Measurements from ENCODE around the gene HINFP.

DNA sequence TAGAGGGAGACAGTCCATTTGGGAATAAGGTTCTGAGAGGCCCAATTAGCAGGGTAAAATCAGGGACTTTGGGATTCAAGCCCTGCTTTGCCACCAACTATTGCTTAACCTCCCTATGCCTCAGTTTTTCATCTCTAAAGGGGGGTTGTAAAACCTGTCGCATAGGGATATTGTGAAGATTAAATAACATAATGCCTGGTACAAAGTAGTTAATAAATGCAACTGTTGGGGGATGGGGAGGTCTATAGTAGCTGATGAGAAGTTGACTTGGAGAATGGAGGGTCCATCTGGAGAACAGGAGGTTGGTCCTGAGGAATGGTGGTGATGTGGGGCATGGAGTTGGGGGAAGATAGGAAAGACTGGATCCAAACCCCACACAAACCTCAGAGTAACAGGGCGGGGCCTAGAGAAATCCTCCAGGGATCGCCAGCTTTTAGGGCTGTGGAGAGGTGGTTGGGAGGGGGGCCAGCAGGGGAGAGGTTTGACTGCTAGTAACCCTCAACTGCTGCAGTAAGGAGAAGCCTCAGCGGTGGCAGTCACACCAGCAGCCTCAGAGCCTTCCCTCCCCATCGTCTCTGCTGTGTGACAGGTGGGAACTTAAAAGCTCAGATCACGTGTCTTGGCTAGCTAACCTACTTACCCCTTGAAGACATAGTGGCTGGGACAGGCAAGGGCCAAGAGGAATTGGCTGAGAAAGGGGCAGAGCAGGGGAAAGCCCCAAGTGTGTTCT, 26.4 kb downstream of the HINFP start:
- TF ChIP-seq EP300 (IDR thresholded peaks at IDR 0.05; ENCODE audit: borderline replicate concordance): no peak
- TF ChIP-seq, protein P1, sequence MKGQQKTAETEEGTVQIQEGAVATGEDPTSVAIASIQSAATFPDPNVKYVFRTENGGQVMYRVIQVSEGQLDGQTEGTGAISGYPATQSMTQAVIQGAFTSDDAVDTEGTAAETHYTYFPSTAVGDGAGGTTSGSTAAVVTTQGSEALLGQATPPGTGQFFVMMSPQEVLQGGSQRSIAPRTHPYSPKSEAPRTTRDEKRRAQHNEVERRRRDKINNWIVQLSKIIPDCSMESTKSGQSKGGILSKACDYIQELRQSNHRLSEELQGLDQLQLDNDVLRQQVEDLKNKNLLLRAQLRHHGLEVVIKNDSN (IDR thresholded peaks at IDR 0.05): no peak
- TF ChIP-seq CEBPB (IDR thresholded peaks at IDR 0.05): no peak
- TF ChIP-seq RAD21 (IDR thresholded peaks at IDR 0.05; ENCODE audit: low read depth): no peak
- TF ChIP-seq, protein P2, sequence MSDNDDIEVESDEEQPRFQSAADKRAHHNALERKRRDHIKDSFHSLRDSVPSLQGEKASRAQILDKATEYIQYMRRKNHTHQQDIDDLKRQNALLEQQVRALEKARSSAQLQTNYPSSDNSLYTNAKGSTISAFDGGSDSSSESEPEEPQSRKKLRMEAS (IDR thresholded peaks at IDR 0.05): no peak
- TF ChIP-seq TAF1 (IDR thresholded peaks at IDR 0.05; ENCODE audit: low read depth): no peak
- TF ChIP-seq TCF12 (IDR thresholded peaks at IDR 0.05; ENCODE audit: low read depth): no peak
- TF ChIP-seq FOXM1 (IDR thresholded peaks at IDR 0.05; ENCODE audit: borderline replicate concordance, low read depth): no peak
- TF ChIP-seq, protein P3, sequence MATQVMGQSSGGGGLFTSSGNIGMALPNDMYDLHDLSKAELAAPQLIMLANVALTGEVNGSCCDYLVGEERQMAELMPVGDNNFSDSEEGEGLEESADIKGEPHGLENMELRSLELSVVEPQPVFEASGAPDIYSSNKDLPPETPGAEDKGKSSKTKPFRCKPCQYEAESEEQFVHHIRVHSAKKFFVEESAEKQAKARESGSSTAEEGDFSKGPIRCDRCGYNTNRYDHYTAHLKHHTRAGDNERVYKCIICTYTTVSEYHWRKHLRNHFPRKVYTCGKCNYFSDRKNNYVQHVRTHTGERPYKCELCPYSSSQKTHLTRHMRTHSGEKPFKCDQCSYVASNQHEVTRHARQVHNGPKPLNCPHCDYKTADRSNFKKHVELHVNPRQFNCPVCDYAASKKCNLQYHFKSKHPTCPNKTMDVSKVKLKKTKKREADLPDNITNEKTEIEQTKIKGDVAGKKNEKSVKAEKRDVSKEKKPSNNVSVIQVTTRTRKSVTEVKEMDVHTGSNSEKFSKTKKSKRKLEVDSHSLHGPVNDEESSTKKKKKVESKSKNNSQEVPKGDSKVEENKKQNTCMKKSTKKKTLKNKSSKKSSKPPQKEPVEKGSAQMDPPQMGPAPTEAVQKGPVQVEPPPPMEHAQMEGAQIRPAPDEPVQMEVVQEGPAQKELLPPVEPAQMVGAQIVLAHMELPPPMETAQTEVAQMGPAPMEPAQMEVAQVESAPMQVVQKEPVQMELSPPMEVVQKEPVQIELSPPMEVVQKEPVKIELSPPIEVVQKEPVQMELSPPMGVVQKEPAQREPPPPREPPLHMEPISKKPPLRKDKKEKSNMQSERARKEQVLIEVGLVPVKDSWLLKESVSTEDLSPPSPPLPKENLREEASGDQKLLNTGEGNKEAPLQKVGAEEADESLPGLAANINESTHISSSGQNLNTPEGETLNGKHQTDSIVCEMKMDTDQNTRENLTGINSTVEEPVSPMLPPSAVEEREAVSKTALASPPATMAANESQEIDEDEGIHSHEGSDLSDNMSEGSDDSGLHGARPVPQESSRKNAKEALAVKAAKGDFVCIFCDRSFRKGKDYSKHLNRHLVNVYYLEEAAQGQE (IDR thresholded peaks at IDR 0.05; ENCODE audit: low read depth): no peak
- TF ChIP-seq CREB1 (IDR thresholded peaks at IDR 0.05; ENCODE audit: low read depth): no peak
- no peak for TF ChIP-seq YY1 (IDR thresholded peaks at IDR 0.05; ENCODE audit: low read depth)
- no peak for TF ChIP-seq TEAD4 (IDR thresholded peaks at IDR 0.05)
